MM.1S (cell line): ENCODE results near the gene TSR1.

Source experiments
- EZH2 ChIP-seq: fragments of 300-600 bp; sonication (generic); optimal IDR thresholded peaks from 2 replicates; pipeline ENCODE3; 2017; ENCODE audit warnings: low read depth, mild to moderate bottlenecking, antibody characterized with exemption, low read length, mixed read lengths
- EZH2phosphoT487 ChIP-seq: fragments of 300-600 bp; sonication (generic); IDR thresholded peaks from 2 replicates; pipeline ENCODE4 v1.6.1; 2018; ENCODE audit warnings: antibody characterized with exemption, low read length
- TF ChIP-seq, protein P1 (sequence below): fragments of 300-600 bp; sonication (generic); IDR thresholded peaks from 2 replicates; pipeline ENCODE4 v1.5.1; 2016; ENCODE audit warnings: antibody characterized with exemption, low read length, mixed read lengths

DNA sequence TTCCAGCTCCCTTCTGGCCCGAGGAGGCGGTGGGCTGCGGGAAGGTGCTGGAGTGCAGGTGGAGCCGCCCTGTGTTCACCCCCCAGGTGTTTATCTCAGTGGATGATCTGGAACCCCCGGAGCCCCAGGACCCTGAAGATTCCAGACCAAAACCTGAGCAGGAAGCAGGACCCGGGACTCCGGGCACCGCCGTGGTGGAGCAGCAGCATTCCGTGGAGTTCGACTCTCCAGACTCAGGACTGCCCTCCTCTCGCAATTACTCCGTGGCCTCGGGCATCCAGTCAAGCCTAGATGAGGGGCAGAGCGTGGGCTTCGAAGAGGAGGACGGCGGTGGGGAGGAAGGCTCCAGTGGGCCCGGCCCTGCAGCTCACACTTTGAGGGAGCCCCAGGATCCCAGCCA is 39.1 kb upstream of the TSR1 start:
- TF ChIP-seq, protein P1, sequence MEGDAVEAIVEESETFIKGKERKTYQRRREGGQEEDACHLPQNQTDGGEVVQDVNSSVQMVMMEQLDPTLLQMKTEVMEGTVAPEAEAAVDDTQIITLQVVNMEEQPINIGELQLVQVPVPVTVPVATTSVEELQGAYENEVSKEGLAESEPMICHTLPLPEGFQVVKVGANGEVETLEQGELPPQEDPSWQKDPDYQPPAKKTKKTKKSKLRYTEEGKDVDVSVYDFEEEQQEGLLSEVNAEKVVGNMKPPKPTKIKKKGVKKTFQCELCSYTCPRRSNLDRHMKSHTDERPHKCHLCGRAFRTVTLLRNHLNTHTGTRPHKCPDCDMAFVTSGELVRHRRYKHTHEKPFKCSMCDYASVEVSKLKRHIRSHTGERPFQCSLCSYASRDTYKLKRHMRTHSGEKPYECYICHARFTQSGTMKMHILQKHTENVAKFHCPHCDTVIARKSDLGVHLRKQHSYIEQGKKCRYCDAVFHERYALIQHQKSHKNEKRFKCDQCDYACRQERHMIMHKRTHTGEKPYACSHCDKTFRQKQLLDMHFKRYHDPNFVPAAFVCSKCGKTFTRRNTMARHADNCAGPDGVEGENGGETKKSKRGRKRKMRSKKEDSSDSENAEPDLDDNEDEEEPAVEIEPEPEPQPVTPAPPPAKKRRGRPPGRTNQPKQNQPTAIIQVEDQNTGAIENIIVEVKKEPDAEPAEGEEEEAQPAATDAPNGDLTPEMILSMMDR = no peak
- TF ChIP-seq EZH2 (no peak), EZH2phosphoT487 (no peak)
